ENCODE data around the gene SSBP4.

The SSBP4 gene

DNA sequence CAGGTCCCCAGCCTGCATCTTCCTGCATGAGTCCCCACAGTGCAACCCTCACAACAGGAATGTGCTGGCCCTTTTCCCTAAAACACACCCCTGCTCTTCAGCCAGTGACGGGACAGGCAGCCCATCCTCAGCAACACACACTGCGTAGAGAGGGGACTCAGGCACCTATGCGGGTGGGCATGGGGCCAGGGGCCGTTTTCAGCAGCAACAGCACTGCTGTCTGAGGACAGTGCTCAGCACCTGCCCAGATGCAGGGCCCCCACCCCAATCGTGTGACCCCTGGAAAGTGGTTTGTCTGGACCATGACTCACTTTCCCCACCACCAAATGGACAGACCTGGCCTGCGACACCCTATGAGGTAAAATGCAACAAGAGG, 46.8 kb downstream of the SSBP4 start:
- H3K27ac ChIP-seq (ENCODE audit: low read length): no peak overlapping the region
- no peak overlapping the region for H3K4me3 ChIP-seq (ENCODE audit: low read depth in 1 of 2, low read length in 2 of 2)
- H3K4me1 ChIP-seq (ENCODE audit: insufficient read depth, low read length): no peaks in the 10 kb centered on the region
- peaks cover 57% of the 10 kb centered on the region for H4K20me1 ChIP-seq (ENCODE audit: insufficient read depth, low read length)
- no peak overlapping the region for H3K4me2 ChIP-seq (ENCODE audit: insufficient read depth, low read length)
- H3K79me2 ChIP-seq (ENCODE audit: insufficient read depth, low read length): peaks cover 12% of the 10 kb centered on the region
- no peaks in the 10 kb centered on the region for H3K27me3 ChIP-seq (ENCODE audit: insufficient read depth, low read length, poor library complexity)
- no peaks in the 10 kb centered on the region for H3K9me3 ChIP-seq (ENCODE audit: insufficient read depth, low read length, severe bottlenecking)
- ATAC-seq (ENCODE audit: insufficient read depth, low read depth) (no peak), DNase-seq (no peak)
- H3K9ac ChIP-seq (ENCODE audit: low read depth, low read length): no peak overlapping the region
- no peak overlapping the region for H2AFZ ChIP-seq (ENCODE audit: low read depth, low read length)
- peaks cover 45% of the 10 kb centered on the region for H3K36me3 ChIP-seq (ENCODE audit: insufficient read depth, low read length)
- TF ChIP-seq, protein P1, sequence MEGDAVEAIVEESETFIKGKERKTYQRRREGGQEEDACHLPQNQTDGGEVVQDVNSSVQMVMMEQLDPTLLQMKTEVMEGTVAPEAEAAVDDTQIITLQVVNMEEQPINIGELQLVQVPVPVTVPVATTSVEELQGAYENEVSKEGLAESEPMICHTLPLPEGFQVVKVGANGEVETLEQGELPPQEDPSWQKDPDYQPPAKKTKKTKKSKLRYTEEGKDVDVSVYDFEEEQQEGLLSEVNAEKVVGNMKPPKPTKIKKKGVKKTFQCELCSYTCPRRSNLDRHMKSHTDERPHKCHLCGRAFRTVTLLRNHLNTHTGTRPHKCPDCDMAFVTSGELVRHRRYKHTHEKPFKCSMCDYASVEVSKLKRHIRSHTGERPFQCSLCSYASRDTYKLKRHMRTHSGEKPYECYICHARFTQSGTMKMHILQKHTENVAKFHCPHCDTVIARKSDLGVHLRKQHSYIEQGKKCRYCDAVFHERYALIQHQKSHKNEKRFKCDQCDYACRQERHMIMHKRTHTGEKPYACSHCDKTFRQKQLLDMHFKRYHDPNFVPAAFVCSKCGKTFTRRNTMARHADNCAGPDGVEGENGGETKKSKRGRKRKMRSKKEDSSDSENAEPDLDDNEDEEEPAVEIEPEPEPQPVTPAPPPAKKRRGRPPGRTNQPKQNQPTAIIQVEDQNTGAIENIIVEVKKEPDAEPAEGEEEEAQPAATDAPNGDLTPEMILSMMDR (IDR thresholded peaks at IDR 0.05; ENCODE audit: borderline replicate concordance, extremely low read depth, low read length, poor library complexity, severe bottlenecking): no peak
- TF ChIP-seq EZH2 (IDR thresholded peaks at IDR 0.05; ENCODE audit: borderline replicate concordance, low read depth, low read length, severe bottlenecking): no peak

GRCh38 chr19:18466354-18466753, 47.2 kb downstream of the SSBP4 start:
- no peak for DNase-seq
- peaks cover 53% of the 10 kb centered on the region for H4K20me1 ChIP-seq (ENCODE audit: insufficient read depth, low read length)
- no peak overlapping the region for H3K27ac ChIP-seq (ENCODE audit: low read length)
- H3K36me3 ChIP-seq (ENCODE audit: insufficient read depth, low read length): peaks cover 41% of the 10 kb centered on the region
- no peak overlapping the region for H3K4me2 ChIP-seq (ENCODE audit: insufficient read depth, low read length)
- ATAC-seq (ENCODE audit: insufficient read depth, low read depth): no peak
- H3K9ac ChIP-seq (ENCODE audit: low read depth, low read length): no peak overlapping the region
- no peak overlapping the region for H2AFZ ChIP-seq (ENCODE audit: low read depth, low read length)
- H3K4me1 ChIP-seq (ENCODE audit: insufficient read depth, low read length): no peaks in the 10 kb centered on the region
- no peak overlapping the region for H3K4me3 ChIP-seq (ENCODE audit: low read depth in 1 of 2, low read length in 2 of 2)
- peaks cover 12% of the 10 kb centered on the region for H3K79me2 ChIP-seq (ENCODE audit: insufficient read depth, low read length)
- no peak for TF ChIP-seq EZH2 (IDR thresholded peaks at IDR 0.05; ENCODE audit: borderline replicate concordance, low read depth, low read length, severe bottlenecking)
- TF ChIP-seq, protein P1 (IDR thresholded peaks at IDR 0.05; ENCODE audit: borderline replicate concordance, extremely low read depth, low read length, poor library complexity, severe bottlenecking): no peak
- no peaks in the 10 kb centered on the region for H3K27me3 ChIP-seq (ENCODE audit: insufficient read depth, low read length, poor library complexity)
- H3K9me3 ChIP-seq (ENCODE audit: insufficient read depth, low read length, severe bottlenecking): no peaks in the 10 kb centered on the region

- Histone ChIP-seq H3K4me1 (ENCODE audit: insufficient read depth, low read length) (no peaks in the 10 kb centered on the region), H3K79me2 (ENCODE audit: insufficient read depth, low read length) (peaks cover 12% of the 10 kb centered on the region), H3K27ac (ENCODE audit: low read length) (no peak overlapping the region), H3K36me3 (ENCODE audit: insufficient read depth, low read length) (peaks cover 37% of the 10 kb centered on the region), H2AFZ (ENCODE audit: low read depth, low read length) (no peak overlapping the region), H3K4me3 (ENCODE audit: low read depth in 1 of 2, low read length in 2 of 2) (no peak overlapping the region), H3K9ac (ENCODE audit: low read depth, low read length) (no peak overlapping the region), H3K27me3 (ENCODE audit: insufficient read depth, low read length, poor library complexity) (no peaks in the 10 kb centered on the region), H3K4me2 (ENCODE audit: insufficient read depth, low read length) (no peak overlapping the region), H4K20me1 (ENCODE audit: insufficient read depth, low read length) (peaks cover 52% of the 10 kb centered on the region), H3K9me3 (ENCODE audit: insufficient read depth, low read length, severe bottlenecking) (no peaks in the 10 kb centered on the region)
- TF ChIP-seq, protein P1 (IDR thresholded peaks at IDR 0.05; ENCODE audit: borderline replicate concordance, extremely low read depth, low read length, poor library complexity, severe bottlenecking): no peak
- TF ChIP-seq EZH2 (IDR thresholded peaks at IDR 0.05; ENCODE audit: borderline replicate concordance, low read depth, low read length, severe bottlenecking): no peak
- ATAC-seq (ENCODE audit: insufficient read depth, low read depth) (no peak), DNase-seq (no peak)
Measured at GRCh38 chr19:18467978-18468377, 48.8 kb downstream of the SSBP4 start.

DNA sequence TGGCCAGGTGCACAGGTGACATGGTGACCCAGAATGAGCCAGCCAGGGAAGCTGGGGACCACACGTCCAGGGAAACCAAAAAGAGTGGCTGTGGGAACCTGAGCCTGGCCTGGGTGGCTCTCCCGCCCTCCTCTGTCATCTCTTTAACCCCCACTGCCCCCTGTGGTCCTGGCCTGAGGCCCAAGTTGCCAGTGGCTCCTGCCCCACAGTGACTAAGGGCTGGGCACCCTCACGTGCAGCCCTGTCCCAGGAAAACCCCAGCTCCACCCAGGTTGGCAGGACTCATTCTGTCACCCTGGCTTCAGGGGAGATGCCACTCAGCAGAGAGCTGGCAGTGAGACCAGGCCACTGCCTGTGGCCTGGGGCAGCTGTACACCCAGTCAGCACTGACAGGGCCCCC, 49.3 kb downstream of the SSBP4 start:
- Histone ChIP-seq H3K36me3 (ENCODE audit: insufficient read depth, low read length) (peaks cover 38% of the 10 kb centered on the region), H3K9me3 (ENCODE audit: insufficient read depth, low read length, severe bottlenecking) (no peaks in the 10 kb centered on the region), H3K4me1 (ENCODE audit: insufficient read depth, low read length) (no peaks in the 10 kb centered on the region), H3K27ac (ENCODE audit: low read length) (no peak overlapping the region), H4K20me1 (ENCODE audit: insufficient read depth, low read length) (peaks cover 57% of the 10 kb centered on the region), H2AFZ (ENCODE audit: low read depth, low read length) (no peak overlapping the region), H3K79me2 (ENCODE audit: insufficient read depth, low read length) (peaks cover 15% of the 10 kb centered on the region), H3K27me3 (ENCODE audit: insufficient read depth, low read length, poor library complexity) (no peaks in the 10 kb centered on the region), H3K4me3 (ENCODE audit: low read depth in 1 of 2, low read length in 2 of 2) (no peak overlapping the region), H3K9ac (ENCODE audit: low read depth, low read length) (no peak overlapping the region), H3K4me2 (ENCODE audit: insufficient read depth, low read length) (no peak overlapping the region)
- no peak for ATAC-seq (ENCODE audit: insufficient read depth, low read depth)
- DNase-seq: no peak
- no peak for TF ChIP-seq EZH2 (IDR thresholded peaks at IDR 0.05; ENCODE audit: borderline replicate concordance, low read depth, low read length, severe bottlenecking)
- TF ChIP-seq, protein P1 (IDR thresholded peaks at IDR 0.05; ENCODE audit: borderline replicate concordance, extremely low read depth, low read length, poor library complexity, severe bottlenecking): no peak
